H1 (cell line): Measurements from ENCODE around the gene MYO18A. TPM values are rescaled to one million over a fixed set of nuclear protein-coding genes. Genes with fewer than 3 reads are reported as not detected.

ENCODE experiments used
- CTCF ChIA-PET: fragments of 300-600 bp; sonication (Branson Sonifier 250); formaldehyde crosslinking; loops from one replicate; lab custom pipeline; 2021; ENCODE audit not compliant: partially characterized antibody; lab: Charles Lee
- POLR2A ChIA-PET: fragments of 300-600 bp; sonication (Branson Sonifier 250); formaldehyde crosslinking; loops from one replicate; lab custom pipeline; 2021; ENCODE audit warnings: inconsistent platforms; ENCODE audit not compliant: partially characterized antibody; lab: Charles Lee
- DNase-seq, 2 experiments: peaks; one replicate each; pipeline versions ENCODE4 v3.0.0 to v3.0.0-alpha.2; 2010 to 2022; ENCODE audit warnings: low spot score in 2 of 2, low read depth in 1 of 2, mixed read lengths in 1 of 2
- FAIRE-seq: peaks from 2 replicates; lab custom pipeline; 2011; peaks lifted over from hg19 to GRCh38; lab: Jason Lieb, UNC
- H2AFZ ChIP-seq: 2 replicates; pipeline ENCODE4 v1.8.1; 2012; ENCODE audit warnings: low read length, inconsistent platforms
- H2AK5ac ChIP-seq: 2 replicates; pipeline ENCODE4 v1.6.1; 2013; ENCODE audit warnings: low read depth, low read length
- H2BK120ac ChIP-seq: replicated peaks from 2 replicates; pipeline ENCODE3; 2013; ENCODE audit warnings: low read depth, low read length, inconsistent platforms
- H2BK12ac ChIP-seq: 2 replicates; pipeline ENCODE4 v1.6.1; 2013; ENCODE audit warnings: low read depth, low read length
- H2BK15ac ChIP-seq: 2 replicates; pipeline ENCODE4 v1.6.1; 2013; ENCODE audit warnings: low read length
- H2BK20ac ChIP-seq: 2 replicates; pipeline ENCODE4 v1.6.1; 2013; ENCODE audit warnings: low read length
- H2BK5ac ChIP-seq: 2 replicates; pipeline ENCODE4 v1.6.1; 2013; ENCODE audit warnings: low read depth, low read length
- H3K14ac ChIP-seq: 2 replicates; pipeline ENCODE4 v1.6.1; 2013; ENCODE audit warnings: inconsistent platforms; ENCODE audit not compliant: insufficient read length
- H3K18ac ChIP-seq: 2 replicates; pipeline ENCODE4 v1.6.1; 2013; ENCODE audit warnings: low read length; ENCODE audit errors: extremely low read depth
- H3K23ac ChIP-seq: 2 replicates; pipeline ENCODE4 v1.6.1; 2013; ENCODE audit warnings: inconsistent platforms; ENCODE audit not compliant: insufficient read length
- H3K23me2 ChIP-seq: 2 replicates; pipeline ENCODE4 v1.6.1; 2013; ENCODE audit warnings: low read depth, low read length
- H3K27ac ChIP-seq: 2 replicates; pipeline ENCODE4 v1.6.1; 2011; ENCODE audit warnings: low read depth, low read length, inconsistent platforms
- H3K27me3 ChIP-seq, 4 experiments: replicated peaks in 1 of 4; 1 replicate in 1 of 4; 2 replicates in 3 of 4; pipeline versions ENCODE4 v1.6.1 to v1.8.1; 2011 to 2013; ENCODE audit warnings: low read length in 3 of 4, mild to moderate bottlenecking in 3 of 4, inconsistent platforms in 2 of 4, mixed read lengths in 2 of 4, moderate library complexity in 1 of 4; ENCODE audit not compliant: control insufficient read depth in 3 of 4, insufficient read depth in 3 of 4; ENCODE audit errors: extremely low read depth in 1 of 4
- H3K36me3 ChIP-seq, 4 experiments: 2 replicates each; pipeline versions ENCODE4 v1.6.1 to v1.8.1; 2011 to 2013; ENCODE audit warnings: mild to moderate bottlenecking in 4 of 4, low read length in 3 of 4, moderate library complexity in 2 of 4, control low read depth in 1 of 4, inconsistent platforms in 1 of 4; ENCODE audit not compliant: insufficient read depth in 4 of 4, control insufficient read depth in 2 of 4
- H3K4ac ChIP-seq: replicated peaks from 2 replicates; pipeline ENCODE3; 2013; ENCODE audit warnings: low read length, low read depth, mixed read lengths, inconsistent platforms; ENCODE audit not compliant: insufficient read length
- H3K4me1 ChIP-seq, 4 experiments: replicated peaks in 1 of 4; 1 replicate in 1 of 4; 2 replicates in 3 of 4; pipeline versions ENCODE4 v1.6.1 to v1.8.1; 2011 to 2013; ENCODE audit warnings: low read length in 3 of 4, inconsistent platforms in 2 of 4, mixed read lengths in 1 of 4; ENCODE audit not compliant: insufficient read depth in 4 of 4, control insufficient read depth in 3 of 4
- H3K4me2 ChIP-seq, 2 experiments: 2 replicates each; pipeline versions ENCODE4 v1.6.1 to v1.8.1; 2011 to 2013; ENCODE audit warnings: low read depth in 2 of 2, low read length in 2 of 2, control low read depth in 1 of 2, inconsistent platforms in 1 of 2, mild to moderate bottlenecking in 1 of 2; ENCODE audit not compliant: insufficient read depth in 1 of 2
- H3K4me3 ChIP-seq, 4 experiments: fragments of 200-600, 300-600 bp in 1 of 4; sonication (generic), shearing (Covaris generic), sonication (Bioruptor Twin) in 1 of 4; 2 replicates each; pipeline versions ENCODE4 v1.5.1 to v1.8.1; 2011 to 2016; ENCODE audit warnings: low read length in 4 of 4, low read depth in 3 of 4, control low read depth in 2 of 4, inconsistent platforms in 2 of 4, mild to moderate bottlenecking in 2 of 4, mixed read lengths in 1 of 4, moderate library complexity in 1 of 4; ENCODE audit not compliant: insufficient read depth in 2 of 4; ENCODE audit errors: extremely low read depth in 1 of 4
- H3K56ac ChIP-seq: replicated peaks from 2 replicates; pipeline ENCODE3; 2013; ENCODE audit warnings: low read depth, mild to moderate bottlenecking, mixed read lengths, low read length, inconsistent platforms; ENCODE audit not compliant: insufficient read length
- H3K79me1 ChIP-seq: 2 replicates; pipeline ENCODE4 v1.6.1; 2013; ENCODE audit warnings: low read depth, low read length, control low read depth
- H3K79me2 ChIP-seq, 2 experiments: 2 replicates each; pipeline versions ENCODE4 v1.6.1 to v1.8.1; 2012 to 2013; ENCODE audit warnings: low read length in 2 of 2, mild to moderate bottlenecking in 2 of 2, inconsistent platforms in 1 of 2; ENCODE audit not compliant: insufficient read depth in 2 of 2, control insufficient read depth in 1 of 2
- H3K9ac ChIP-seq, 4 experiments: replicated peaks in 1 of 4; 1 replicate in 1 of 4; 2 replicates in 3 of 4; pipeline versions ENCODE4 v1.6.1 to v1.8.1; 2011 to 2013; ENCODE audit warnings: low read depth in 3 of 4, low read length in 3 of 4, control low read depth in 2 of 4, mild to moderate bottlenecking in 2 of 4, moderate library complexity in 2 of 4, inconsistent platforms in 1 of 4; ENCODE audit errors: extremely low read depth in 1 of 4
- H3K9me3 ChIP-seq, 2 experiments: 2 replicates each; pipeline versions ENCODE4 v1.6.1 to v1.8.1; 2012 to 2013; ENCODE audit warnings: mild to moderate bottlenecking in 2 of 2, moderate library complexity in 2 of 2, control low read depth in 1 of 2, inconsistent platforms in 1 of 2, low read depth in 1 of 2, low read length in 1 of 2, mixed read lengths in 1 of 2; ENCODE audit not compliant: insufficient read depth in 2 of 2
- H4K20me1 ChIP-seq, 2 experiments: replicated peaks in 1 of 2; 2 replicates each; pipeline versions ENCODE3 to v1.8.1; 2011 to 2013; ENCODE audit warnings: inconsistent platforms in 2 of 2, low read length in 2 of 2, mild to moderate bottlenecking in 1 of 2; ENCODE audit not compliant: insufficient read depth in 2 of 2, control insufficient read depth in 1 of 2
- H4K5ac ChIP-seq: 2 replicates; pipeline ENCODE4 v1.6.1; 2013; ENCODE audit warnings: low read length, low read depth, mixed read lengths, inconsistent platforms; ENCODE audit not compliant: insufficient read length
- H4K8ac ChIP-seq: 2 replicates; pipeline ENCODE4 v1.8.0; 2013; ENCODE audit warnings: mild to moderate bottlenecking, moderate library complexity, low read length, inconsistent platforms; ENCODE audit not compliant: insufficient read depth; ENCODE audit errors: extremely low read depth
- H4K91ac ChIP-seq: replicated peaks from 2 replicates; pipeline ENCODE3; 2013; ENCODE audit warnings: low read length, mixed read lengths, inconsistent platforms; ENCODE audit not compliant: insufficient read length
- BRCA1 ChIP-seq: IDR thresholded peaks from 2 replicates; pipeline ENCODE4 v1.6.1; 2012; ENCODE audit warnings: low read depth, low read length, improper control_type of control experiment
- MAFK ChIP-seq: IDR thresholded peaks from 2 replicates; pipeline ENCODE4 v1.6.1; 2012; ENCODE audit warnings: low read depth, mild to moderate bottlenecking, improper control_type of control experiment, low read length
- NRF1 ChIP-seq: IDR thresholded peaks from 2 replicates; pipeline ENCODE4 v1.6.1; 2011; ENCODE audit warnings: mild to moderate bottlenecking, low read depth, low read length, improper control_type of control experiment
- POLR2A ChIP-seq, 2 experiments: IDR thresholded peaks; 1 replicate in 1 of 2; 2 replicates in 1 of 2; pipeline ENCODE4 v1.6.1; 2011; ENCODE audit warnings: low read depth in 2 of 2, low read length in 2 of 2, mild to moderate bottlenecking in 2 of 2; ENCODE audit errors: control extremely low read depth in 1 of 2
- RNF2 ChIP-seq: fragments of 200-900, 300-1000 bp; sonication (generic); IDR thresholded peaks from 2 replicates; pipeline ENCODE4 v1.7.1; 2016; ENCODE audit warnings: borderline replicate concordance, low read depth, mild to moderate bottlenecking, antibody characterized with exemption, low read length; ENCODE audit not compliant: poor library complexity, severe bottlenecking; ENCODE audit errors: missing control alignments
- SIRT6 ChIP-seq: IDR thresholded peaks from one replicate; pipeline ENCODE4 v1.7.1; 2012; ENCODE audit warnings: low read length, inconsistent platforms
- SP1 ChIP-seq: IDR thresholded peaks from 2 replicates; pipeline ENCODE4 v1.6.1; 2011; ENCODE audit warnings: low read depth, low read length
- TAF7 ChIP-seq: optimal IDR thresholded peaks from 2 replicates; pipeline ENCODE3; 2011; ENCODE audit warnings: low read depth, mild to moderate bottlenecking, inconsistent platforms, low read length, moderate library complexity, borderline replicate concordance
- TEAD4 ChIP-seq: IDR thresholded peaks from 2 replicates; pipeline ENCODE4 v1.6.1; 2012; ENCODE audit warnings: low read depth, low read length, inconsistent platforms, mixed read lengths
- WGBS, 2 experiments: shearing (Covaris generic) in 1 of 2; methylation state at CpG; one replicate each; pipeline versions ENCODE4 v1.1.6 to v1.1.7; 2013 to 2015; ENCODE audit warnings: low lambda C conversion rate in 2 of 2, mixed read lengths in 2 of 2, inconsistent platforms in 1 of 2, low coverage in 1 of 2, missing lambda C conversion rate in 1 of 2; ENCODE audit not compliant: insufficient replicate concordance in 2 of 2, insufficient coverage in 1 of 2, insufficient read length in 1 of 2; ENCODE audit errors: extremely low coverage in 1 of 2, missing lambda C conversion rate in 1 of 2; 5-methylcytosine and 5-hydroxymethylcytosine counted together
- polyA plus RNA-seq, 7 experiments: library from polyadenylated mRNA; depleted of rRNA in 3 of 7; stranded (reverse) in 5 of 7; unstranded in 2 of 7; fragments of >200 nt in 5 of 7; fragments of 200-250 nt in 2 of 7; gene quantifications; 1 replicate in 5 of 7; 2 replicates in 1 of 7; 4 replicates in 1 of 7; pipeline versions ENCODE4 v1.2.1 to v1.2.3, GENCODE V29; 2011 to 2013; ENCODE audit warnings: missing spikeins in 2 of 7, mixed read lengths in 2 of 7
- total RNA-seq: library from RNA; stranded (reverse); fragmentation: NEBNext Ultra II Directional; extraction: Animal tissue kit (Norgen Biotek cat#: 25700); gene quantifications from 2 replicates; pipeline ENCODE4 v1.2.1, GENCODE V29; 2021

Gene MYO18A
- total and polyA plus RNA-seq, 2 of the 8 experiments (the other 6 are each of a cell fraction or from before 2014, with no cell fraction given), result 7.6 to 43.8 TPM

DNA sequence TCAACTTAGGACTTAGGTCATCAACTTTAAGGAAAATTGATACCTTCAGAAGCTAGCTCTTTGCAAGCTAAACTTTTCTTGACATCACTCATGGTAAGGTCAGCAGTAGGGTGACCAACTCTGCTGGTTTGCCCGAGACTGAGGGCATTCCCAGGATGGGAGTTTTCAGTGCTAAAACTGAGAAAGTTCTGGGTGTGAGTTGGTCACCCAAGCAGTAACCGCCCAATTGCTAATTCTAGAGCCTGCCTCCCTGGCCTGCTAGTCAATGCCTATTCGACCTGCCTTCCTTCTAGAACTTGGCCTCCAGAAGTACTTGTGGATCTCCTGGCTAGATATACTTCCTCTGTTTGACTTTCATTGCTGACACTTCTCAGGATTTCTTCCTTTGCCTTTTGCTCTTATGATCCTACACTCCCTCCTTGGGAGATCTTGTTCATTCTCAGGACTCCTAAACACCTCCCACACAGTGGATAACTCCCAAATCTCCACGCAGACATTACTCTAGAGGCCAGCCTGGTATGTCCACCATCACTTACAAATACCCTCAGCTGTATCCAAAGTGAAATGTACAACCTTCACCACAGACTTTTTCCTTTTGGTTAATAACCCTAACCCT is 10.5 kb upstream of the MYO18A start:
- Histone ChIP-seq H4K20me1 (no peaks in the 10 kb centered on the region), H3K23me2 (no peaks in the 10 kb centered on the region), H3K23ac (no peak overlapping the region), H2AFZ (no peak overlapping the region), H3K27ac (no peak overlapping the region), H3K56ac (no peak overlapping the region), H2BK5ac (no peak overlapping the region), H3K4ac (no peak overlapping the region), H3K9me3 (no peaks in the 10 kb centered on the region), H3K79me2 (no peaks in the 10 kb centered on the region), H2BK15ac (no peak overlapping the region), H3K4me3 (no peak overlapping the region), H2AK5ac (no peak overlapping the region), H3K79me1 (no peaks in the 10 kb centered on the region), H3K18ac (no peak overlapping the region), H3K14ac (no peak overlapping the region), H3K9ac (no peak overlapping the region), H2BK20ac (no peak overlapping the region; the same call in 1 of the 2 replicates), H3K27me3 (no peaks in the 10 kb centered on the region), H4K91ac (no peak overlapping the region), H4K8ac (no peak overlapping the region), H4K5ac (no peak overlapping the region), H2BK12ac (no peak overlapping the region), H2BK120ac (no peak overlapping the region), H3K4me2 (no peak overlapping the region), H3K36me3 (no peaks in the 10 kb centered on the region), H3K4me1 (peaks cover 0 to 3% (median 0%) of the 10 kb centered on the region in 4 experiments; a peak in 1 of 7 replicates)
- ChIA-PET CTCF (interaction anchor here (0.9 to 42.5 kb wide), 6 partner anchors 11 to 66 kb away, joined by 3 to 731 read pairs (median 12); partner anchors contain the start of gene MYO18A), POLR2A (interaction anchor here (0.7 kb wide), 1 partner anchor 15 kb away, joined by 3 read pairs; no protein-coding TSS in a partner anchor)
- DNase-seq (no peak), FAIRE-seq (no peak)
- 80% methylated on average over 4 of the region's 4 CpGs; no CpG with 5 or more reads in 1 of the 2 experiments for WGBS, 2 experiments
- no peak for TF ChIP-seq TAF7
- TF ChIP-seq MAFK, result no peak
- no peak for TF ChIP-seq TEAD4
- TF ChIP-seq RNF2, result no peak
- no peak for TF ChIP-seq SIRT6
- no peak for TF ChIP-seq NRF1
- TF ChIP-seq SP1, result no peak
- TF ChIP-seq BRCA1, result no peak
- TF ChIP-seq POLR2A (IDR thresholded peaks at IDR 0.05; ENCODE audit: control extremely low read depth in 1 of 2, low read depth in 2 of 2, low read length in 2 of 2), result no peak
